Nucleus accumbens (tissue), 56 donors: Measurements from ENCODE around the gene HMCN2.
"Not testable (repeated sequence)": the region's sequence is repeated elsewhere in the genome, so short reads cannot be mapped to it uniquely, and the experiment has no call there.

Experiments used
- DNase-seq, 56 donors: peaks; one replicate each; lab custom pipeline; 2025; lab: John Stamatoyannopoulos, UW

HMCN2 gene

DNA sequence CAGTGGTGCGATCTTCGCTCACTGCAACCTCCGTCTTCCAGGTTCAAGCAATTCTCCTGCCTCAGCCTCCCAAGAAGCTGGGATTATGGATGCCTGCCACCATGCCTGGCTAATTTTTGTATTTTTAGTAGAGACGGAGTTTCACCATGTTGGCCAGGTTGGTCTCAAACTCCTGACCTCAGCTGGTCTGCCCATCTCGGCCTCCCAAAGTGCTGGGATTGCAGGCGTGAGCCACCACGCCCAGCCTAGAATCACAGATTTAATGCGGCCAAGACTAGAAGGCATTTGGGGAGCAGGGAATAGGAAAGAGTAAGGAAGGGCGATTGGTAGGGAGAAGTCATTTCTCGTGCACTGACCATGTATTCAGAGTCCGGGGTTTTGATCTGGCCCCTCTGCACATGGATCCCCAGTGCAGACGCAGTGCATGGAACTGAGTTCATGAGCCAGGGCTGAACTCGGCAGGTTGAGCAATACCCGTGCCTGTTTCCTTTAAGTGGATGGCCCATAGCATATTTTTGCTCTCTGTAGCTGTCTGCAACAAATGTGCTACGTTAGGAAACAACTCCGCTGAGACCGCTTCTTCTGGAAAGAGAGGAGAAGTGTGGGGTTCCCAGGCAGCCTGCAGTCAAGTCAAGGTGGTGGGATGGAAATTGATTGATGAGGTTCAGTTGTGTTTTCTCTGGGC is 3.4 kb upstream of the HMCN2 start:
- no peak for DNase-seq

DNA sequence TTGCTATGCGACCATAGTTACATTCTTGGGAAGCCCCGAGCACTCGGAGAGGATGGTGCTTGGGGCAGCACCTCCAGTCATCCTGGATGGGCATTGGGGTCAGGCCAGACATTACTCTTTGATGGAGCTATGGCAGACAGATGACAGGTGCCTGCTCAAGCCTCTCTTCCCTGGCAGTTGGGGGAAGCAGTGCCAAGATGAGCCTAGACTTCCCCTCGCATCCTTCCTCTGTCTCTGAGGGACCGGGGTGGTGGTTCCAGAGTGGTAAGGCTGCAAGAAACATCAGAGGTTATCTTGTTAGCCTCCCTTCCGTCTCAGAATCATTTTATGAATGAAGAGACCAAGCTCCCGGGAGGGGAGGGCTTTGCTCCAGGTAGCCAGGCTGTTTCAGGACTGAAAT is 2.8 kb upstream of the HMCN2 start:
- no peak for DNase-seq

DNA sequence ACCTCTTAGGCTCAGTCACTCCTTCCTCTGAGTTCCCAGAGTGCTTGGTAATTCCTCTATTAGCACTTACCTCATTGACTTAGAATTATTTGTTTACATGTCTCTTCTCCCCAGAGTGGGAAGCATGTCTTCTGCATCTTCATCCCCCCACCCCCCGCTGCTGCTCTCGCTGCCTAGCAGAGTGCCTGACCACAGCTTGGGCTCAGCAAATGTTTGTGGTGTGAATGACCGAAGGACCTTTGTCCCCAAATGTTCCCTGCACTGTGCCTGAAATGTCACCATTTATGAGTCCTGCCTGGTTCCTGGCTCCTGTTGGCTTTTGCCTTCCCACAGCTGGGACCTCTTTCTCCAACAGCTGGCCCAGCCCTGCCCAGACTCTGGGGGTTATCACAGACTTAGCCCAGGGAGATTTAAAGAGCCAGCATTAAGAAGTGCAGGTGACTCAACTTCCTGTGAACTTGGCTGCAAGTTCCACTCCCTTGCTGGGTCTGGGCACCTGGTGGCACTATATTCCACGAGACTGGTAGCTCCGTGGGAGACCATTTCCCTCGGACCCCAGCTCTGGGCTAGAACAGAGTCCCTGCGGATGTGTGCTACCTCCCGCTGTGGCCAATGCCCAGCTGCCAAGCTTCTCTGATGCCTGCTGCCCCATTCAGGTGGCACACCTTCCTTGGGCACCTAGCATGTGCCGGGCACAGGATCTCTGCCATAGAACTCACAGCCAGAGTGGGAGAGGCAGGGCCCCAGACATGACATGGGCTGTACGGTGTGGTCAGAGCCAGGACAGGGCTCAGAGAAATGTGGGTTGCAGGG is 1.8 kb upstream of the HMCN2 start:
- no peak for DNase-seq

DNA sequence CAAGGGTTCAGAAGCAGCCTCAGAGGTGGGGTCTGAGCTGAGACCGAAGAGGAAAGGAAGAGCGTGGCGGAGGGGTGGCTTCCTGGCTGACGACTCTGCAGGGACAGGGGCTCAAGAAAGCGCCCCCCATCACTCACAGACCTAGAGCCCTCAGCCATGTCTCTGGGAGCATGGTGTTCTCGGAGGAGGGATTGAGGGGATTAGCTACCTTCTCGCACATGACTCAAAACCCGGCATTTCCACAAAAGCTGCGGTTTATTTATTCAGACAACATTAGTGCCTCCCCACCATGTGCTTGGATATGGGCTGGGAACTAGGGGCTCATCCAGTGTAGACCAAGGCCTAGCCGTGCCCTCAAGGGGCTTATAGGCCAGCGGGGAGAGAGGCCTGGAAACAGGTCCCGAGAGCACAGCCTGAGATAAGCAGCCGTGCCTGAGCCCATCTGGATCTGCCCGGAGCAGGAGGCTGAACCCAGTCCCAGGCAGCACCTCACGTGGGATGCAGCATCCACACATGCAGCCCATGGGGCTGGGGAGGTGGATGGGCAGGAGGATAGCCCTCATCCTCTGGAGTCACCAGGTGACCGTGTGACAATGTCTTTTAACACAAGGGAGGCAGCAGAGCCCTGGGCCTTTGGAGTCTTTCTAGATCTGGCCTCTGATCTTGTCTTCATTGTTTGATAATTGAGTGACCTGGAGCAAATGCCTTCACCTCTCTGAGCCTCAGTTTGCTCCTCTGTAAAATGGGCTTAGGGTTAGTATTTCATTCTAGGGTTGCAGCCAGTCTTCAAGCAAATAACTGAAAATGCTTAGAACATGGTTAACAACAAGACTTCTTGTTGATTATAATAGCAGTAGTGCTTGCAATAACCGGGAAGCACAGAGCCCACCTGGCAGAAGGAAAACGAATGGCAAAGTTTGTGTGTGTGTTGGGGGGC is 878 bp upstream of the HMCN2 start:
- no peak for DNase-seq

DNA sequence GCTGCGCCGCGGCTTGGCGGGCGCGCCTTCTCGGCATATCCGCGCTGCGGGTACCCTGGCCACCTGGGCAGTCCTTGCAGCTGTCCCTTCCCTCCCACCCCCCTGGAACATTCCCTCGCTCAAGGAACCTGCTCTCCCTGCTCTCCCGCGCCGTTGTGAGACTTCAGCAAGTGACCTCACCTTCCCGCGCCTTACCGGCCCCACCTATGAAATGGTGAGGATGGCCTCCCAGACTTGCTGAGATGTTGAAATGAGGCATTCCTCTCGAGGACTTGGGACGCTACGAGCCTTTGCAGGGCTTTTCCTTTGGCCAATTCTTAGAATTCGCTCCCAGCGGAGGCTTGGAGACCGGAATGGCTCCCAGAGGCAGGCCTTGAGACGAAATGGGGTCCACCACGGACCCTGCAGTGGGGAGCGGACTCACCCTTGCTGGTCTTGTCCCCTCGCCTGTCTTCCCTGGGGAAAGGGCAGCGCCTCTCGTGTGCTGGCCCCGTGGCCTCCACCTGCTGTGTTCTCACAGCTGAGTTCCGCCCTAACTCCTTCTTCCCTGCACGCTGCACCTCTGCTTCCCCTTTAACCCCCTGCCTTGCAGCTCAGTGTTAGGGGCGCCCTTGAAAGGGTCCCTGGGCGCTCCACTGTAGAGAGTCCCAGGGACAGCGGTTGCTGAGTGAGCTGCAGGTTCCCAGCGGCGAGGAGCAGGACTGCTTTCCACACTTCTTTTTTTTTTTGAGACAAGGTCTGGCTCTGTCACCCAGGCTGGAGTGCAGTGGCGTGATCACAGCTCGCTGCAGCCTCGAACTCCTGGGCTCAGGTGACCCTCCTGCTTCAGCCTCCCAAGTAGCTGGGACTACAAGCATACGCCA is 907 bp downstream of the HMCN2 start:
- DNase-seq = no peak

DNA sequence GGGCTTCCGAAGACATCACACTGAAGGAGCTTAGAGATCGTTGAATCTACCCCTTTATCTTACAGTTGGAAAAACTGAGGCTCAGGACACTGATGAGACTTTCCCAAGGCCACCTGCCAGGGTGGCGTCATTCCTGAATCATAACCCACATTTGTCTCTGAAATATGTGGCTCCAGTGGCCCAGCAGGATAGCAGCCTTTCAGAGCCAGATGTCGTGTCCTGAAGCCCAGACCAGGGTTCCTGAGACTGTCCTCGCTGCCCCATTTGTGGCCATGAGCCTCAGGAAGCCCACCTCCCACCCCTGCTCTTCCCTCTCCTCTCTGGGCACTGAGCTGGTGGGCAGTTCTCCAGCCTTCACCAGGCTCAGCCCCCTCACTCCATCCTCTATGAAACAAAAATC is 2.4 kb downstream of the HMCN2 start:
- no peak for DNase-seq

DNA sequence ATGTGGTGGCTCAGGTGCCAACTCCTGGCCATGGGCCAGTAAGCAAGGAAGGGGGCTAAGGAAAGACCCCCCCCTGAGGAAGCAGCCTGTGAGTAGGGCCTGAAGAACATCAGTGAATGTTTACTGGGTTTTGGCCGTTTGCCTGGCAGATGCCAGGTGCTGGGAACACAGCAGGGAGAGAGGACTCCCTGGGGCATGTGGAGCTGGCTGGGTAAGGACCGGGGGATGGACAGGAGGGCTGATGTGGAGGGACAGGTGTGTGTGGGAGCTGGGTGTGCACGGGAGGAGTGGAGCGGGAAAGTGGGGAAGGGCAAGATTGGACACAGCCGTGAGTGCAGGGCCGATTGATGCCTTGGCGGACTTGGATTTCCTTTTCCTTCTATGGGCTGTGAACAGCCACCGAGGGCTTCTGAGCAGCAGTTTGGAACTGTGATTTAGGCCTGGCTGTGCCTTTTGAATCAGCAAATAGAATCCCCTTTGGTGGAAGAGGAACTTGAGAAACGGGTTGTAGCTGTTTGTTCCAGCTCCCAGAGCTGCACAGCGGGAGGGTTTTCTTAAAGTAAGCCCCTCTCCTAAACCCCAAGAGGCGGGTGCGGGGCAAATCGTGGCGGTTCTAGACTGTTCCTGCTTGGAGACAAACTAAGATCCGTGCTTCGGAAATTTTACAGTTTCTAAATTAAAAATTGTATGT is 3.1 kb downstream of the HMCN2 start:
- peak in 1 of 56 donors; percentile 10 for DNase-seq

DNA sequence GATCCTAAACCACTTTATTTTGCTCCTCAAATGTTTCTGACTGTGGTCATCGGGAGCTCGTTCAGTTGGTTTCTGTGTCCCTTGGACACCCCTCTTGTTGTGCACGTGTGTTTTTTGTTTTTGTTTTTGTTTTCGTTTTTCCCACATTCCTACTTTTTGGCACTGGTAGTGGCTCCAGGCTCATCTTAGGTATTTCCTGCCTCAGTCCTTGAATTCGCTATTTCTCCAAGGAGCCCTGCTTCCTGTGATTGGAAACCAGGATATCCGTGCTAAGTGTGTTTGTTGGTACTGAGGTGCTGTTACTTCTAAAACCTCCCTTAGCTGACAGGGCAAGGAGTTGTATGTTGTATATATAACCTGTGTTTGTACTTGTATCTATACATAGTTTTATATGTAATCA is 5.9 kb downstream of the HMCN2 start:
- no peak for DNase-seq

DNA sequence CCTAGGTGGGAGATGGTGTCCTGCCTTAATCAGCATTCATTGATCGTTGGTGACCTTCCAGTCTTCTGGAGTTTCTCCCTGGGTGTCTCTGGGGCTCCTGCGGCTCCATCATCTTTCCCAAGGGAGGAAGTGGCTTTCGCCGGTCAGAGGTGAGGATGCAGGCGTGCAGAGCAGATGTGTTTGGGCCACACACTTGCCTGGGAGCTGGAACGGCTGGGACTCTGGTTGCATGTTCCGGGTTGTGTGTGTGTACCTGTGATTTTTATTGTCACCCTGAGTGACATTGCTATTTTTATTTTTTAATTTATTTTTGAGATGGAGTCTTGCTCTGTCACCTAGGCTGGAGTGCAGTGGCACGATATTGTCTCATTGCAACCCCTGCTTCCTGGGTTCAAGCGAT is 9.6 kb downstream of the HMCN2 start:
- no peak for DNase-seq

DNA sequence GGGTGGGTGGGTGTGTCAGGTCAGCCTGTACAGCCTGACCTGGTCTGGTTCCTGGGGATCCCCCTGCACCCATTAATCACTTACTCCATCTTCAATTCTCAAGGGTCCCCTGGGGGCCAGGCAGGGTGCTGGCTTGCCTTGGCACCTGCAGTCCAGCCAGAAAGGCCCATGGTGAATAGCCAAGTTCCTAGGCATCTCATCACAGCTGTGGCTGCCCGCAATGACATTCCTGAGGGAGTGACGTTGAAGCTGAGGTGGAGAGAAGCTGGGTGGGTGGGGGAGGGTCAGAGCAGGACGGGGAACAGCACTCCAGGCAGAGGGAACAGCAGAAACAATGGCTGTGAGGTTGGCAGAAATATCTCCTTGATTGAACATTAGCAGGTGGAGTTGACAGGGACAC is 10.6 kb downstream of the HMCN2 start:
- no peak for DNase-seq

DNA sequence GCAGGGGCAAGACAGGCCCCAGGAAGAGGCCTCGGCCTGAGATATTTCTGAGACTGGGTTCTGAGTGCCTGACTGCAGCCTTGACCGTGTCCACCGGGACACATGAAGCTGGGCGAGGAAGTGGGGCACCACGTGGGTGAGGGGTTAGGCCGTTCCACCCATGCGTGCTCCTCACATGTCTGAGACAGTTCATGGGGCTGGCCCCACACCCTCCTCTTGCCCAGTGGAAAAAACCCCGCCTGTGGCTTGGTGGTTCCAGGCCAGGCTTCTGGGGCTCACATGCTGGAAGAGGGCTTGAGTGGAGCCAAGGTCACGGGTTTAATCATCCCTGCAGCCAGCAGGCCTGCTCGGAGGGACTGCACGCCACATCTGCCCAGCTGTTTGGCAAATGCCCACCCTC is 11.4 kb downstream of the HMCN2 start:
- DNase-seq = no peak

DNA sequence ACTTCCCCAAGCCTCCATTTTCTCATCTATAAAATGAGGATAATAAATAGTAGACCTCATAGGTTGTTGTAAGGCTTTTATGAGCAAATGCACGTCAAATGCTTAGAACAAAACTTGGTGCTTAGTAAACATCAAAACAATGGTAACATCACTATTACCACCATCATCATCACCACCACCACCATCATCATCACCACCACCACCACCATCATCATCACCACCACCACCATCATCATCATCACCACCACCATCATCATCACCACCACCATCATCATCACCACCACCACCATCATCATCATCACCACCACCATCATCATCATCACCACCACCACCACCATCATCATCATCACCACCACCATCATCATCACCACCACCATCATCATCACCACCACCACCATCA is 12.0 kb downstream of the HMCN2 start:
- not testable (repeated sequence) for DNase-seq

DNA sequence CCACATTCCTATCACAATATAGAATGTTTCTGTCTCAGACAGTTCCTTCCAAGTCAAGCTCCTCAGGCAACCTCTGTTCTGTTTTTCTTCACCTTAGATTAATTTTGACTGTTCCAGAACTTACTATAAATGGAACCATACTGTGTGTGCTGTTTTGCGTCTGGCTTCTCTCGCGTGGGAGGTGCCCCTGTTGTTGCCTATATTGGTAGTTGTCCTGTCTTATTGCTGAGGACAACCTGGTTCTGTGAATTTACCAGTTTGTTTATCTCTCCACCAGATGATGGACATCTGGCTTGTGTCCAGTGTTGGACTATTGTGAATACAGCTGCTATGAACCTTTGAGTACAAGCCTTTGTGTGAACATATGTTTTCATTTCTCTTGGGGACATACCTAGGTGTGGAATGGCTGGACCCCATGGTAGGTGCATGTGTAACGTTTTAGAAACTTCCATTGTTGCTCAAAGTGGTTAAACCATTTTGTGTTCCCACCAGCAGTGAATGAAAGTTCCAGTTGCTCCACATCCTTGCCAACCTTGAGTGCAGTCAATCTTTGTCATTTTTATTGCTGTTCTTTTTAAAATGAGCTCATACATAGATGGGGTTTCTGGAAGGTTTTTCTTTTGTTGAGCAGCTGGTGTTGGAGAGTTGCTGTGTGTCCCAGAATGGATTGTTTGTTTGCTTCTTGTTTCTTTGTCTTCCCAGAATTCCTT is 18.1 kb downstream of the HMCN2 start:
- DNase-seq = no peak

DNA sequence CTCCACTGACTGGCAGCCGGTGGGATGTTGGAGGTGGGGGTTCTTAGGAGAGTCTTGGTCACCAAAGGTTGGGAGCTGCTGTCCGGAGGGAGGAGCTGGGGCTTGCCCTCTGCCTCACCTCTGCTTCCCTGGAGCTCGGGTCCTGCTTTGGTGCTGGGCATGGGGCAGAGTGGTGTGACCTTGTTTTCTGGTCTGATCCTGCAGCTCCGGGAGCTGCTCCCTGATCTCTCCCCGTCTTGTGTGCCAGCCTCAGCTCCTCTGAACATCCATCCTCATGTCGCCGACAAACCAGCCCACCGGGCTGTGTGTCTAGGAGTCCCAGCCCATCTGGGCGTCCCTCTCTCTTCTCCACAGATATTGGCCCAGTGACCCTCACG is 18.7 kb downstream of the HMCN2 start:
- no peak for DNase-seq

DNA sequence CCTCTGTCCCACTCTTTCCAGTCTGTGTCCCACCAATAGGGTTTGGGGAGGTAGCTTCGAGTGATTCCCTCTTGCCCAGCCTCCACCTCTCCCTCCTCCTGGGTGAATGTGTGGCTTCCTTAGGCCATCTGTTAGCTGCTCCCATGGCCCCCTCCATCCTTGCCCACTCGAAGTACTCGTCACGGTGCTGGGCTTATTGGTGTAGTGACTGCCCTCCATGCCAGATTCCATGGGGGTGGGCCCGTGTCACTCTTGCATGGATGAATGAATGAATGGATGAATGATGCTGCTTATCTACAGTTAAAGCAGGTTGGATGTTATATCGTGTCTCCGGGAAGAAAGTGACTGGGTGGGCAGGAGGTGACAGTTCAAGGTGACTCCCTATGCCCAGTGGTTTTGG is 19.1 kb downstream of the HMCN2 start:
- no peak for DNase-seq

DNA sequence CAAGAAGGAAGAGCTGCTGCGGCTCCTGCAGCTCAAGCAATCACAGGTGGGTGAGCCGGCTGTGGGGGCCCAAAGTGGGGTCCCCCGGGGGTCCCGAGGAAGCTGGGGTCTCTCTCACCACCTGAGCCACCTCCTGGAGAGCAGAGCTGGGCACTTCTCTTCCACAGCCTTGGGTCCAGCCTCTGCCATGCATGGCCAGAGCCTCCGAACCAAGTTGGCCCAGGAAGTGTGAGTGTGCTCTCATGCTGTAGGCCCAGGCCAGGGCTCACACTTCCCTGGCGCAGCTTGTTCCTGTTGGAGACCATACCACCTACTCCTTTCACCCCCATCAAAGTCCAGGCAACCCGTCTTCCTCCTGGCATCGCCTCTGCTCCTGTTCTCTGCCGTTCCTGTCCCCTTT is 19.7 kb downstream of the HMCN2 start:
- no peak for DNase-seq

DNA sequence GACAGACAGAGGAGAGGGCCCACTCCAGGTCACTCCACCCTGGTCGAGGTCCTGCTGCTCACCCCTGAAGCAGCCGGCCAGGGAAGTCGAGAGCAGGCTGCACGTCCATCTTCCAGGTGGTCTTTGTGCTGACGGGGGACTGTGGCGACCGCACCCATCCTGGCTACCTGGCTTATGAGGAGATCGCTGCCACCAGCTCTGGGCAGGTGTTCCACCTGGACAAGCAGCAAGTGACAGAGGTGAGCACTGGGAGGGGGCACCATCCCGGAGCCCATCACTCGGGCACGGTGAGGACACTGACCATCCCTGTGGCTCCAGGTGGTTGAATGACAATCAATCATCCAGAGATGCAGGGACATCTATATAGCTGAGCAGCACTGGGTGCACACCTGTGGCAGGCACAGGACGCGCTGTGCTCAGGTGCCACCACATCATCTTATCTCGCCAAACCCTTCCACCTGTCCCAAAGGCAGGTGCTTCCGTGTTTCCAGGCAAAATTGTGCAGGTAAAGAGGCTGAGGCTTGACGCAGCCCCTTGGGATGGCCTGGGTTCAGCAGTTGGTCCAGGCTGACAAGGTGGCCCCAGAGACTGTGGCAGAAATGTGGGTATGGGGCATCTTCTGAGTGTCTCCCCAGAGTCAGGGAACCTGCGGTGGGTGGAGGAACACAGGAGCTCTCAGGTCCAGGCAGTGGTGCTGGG is 20.7 kb downstream of the HMCN2 start:
- no peak for DNase-seq

DNA sequence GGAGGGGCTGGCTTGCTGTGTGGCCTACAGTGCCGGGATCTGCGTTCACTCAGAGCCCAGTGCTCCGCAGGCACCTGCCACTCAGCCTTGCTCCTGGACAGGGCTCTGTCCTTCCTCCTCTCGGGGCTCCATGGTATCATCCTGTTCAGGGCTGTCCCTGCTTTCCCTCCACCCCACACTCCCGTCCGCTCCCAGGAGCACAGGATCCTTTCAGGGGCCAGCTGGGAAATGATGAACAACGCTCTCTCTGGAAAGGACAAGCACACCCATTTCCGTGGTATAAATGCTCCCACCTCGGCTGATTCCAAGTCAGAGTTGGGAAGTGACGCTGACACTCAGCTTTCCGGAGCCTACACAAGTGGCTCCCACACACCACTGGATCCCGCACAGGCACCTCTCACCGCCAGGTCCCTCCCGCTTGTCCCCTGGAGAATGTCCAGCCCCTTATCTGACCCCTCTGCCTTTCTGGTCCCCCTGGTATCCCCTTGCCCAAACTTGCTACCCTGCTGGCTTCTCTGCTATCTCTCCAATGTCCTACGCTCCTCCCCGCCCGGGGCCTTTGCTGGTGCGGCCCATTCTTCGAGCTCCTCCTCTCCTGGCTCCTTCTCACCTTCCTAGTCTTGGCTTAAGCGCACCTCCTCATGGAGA is 21.3 kb downstream of the HMCN2 start:
- DNase-seq = no peak
